ENCODE measurements around the gene KLHL29.

The KLHL29 gene

DNA sequence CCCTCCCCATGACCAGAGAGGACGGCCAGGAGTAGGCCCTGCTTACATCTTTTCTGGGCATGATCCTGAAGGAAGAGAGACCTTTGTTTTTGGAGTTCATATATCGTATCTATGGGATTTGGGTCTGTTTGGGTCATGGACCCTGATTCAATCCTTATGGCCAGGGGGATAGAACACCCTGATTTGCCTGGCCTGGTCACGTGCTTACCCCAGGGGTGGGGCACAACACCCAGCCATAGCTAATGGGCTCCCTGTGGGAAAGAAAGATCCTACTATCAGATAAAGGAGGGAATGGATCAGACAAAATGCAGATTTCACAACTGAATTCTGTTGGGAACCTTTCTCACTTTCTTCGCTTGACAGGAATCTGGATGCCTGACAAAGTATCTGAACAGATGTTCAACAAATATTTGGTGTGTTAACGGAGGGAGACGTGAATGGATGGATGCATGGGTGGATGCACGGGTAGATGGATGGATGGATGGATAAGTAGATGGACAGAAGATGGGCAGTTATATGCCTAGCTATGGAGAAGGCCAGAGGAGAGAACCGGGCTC lies 155.9 kb downstream of the KLHL29 start:
- no peak for DNase-seq

DNA sequence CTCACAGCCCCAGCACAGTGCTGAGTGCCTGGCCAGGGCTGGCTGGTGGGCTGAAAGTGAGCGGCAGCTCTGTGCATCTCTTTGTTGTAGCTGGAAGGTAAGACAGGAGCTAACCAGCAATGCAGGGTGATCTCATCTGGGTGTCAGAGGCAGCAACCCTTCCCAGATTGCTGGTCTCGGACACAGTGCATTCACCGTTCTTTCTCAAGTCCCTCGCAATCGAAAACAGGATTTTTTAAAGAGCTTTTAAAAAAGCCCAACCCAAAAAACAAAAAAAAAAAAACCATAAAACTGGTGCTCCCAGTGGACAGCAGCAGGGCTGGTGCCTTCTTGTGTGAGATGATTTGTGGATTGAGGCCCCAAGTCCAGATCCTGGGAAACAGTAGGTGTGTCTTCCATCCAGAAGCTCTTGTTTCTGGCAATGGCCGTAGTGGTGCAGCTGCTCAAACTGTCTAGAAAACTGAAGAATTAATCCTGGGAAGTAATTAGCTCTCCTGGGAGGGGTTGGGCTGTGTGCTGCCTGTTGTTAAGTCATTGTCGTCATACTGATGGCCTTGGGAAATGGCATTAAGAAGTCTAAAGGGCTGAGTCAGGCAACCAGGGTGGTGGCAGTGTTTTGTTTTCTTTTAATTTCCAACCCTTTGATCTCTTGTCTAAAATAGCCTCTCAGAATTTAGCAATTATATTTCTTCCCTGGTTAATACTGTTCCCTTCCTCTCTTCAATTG lies 156.7 kb downstream of the KLHL29 start:
- peak; percentile 69 for DNase-seq

DNA sequence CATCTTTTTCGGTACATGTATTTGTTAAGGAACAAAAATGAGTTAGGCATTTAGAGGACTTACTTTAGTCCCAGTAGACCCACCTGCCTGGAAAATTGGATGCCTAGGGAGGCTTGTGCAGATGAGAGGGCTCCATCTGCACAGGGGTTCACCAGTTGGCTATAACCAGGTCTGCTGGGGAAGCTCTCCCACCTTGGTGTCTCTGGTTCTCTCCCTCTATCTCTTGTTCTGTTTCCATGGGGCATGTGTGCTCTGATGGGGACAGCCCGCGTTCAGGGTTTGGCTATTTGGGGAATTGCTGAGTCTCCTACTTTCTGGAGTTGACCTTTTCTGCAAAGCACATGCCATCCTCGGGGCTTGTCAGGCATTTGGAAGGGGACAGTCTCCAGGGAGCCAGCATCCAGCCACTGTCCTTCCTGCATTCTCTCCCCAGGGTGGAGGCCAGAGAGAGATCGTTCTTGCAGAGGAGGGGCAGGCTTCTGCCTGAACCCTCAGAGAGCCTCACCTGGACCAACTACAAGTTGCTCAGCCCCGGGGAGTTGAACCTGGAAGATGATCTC lies 157.3 kb downstream of the KLHL29 start:
- DNase-seq = no peak

DNA sequence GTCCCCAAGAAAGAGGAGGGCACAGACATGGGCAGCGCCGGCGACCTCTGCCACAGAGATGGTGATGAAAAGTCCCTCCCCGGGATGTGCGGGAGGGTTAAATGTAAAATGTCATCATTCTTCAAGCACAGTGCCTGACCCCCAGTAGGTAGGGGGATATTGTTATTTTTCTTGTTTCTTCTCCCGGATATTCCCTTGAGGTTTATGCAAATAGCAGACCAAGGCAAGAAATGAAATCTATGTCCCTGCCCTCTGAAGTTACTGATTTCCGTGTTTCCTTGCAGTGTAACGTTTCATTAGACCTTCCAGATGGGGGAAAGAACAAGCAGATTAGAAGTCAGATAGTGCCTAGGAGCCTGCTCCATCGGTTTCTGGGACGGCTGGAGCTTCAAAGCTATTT lies 158.3 kb downstream of the KLHL29 start:
- no peak for DNase-seq

DNA sequence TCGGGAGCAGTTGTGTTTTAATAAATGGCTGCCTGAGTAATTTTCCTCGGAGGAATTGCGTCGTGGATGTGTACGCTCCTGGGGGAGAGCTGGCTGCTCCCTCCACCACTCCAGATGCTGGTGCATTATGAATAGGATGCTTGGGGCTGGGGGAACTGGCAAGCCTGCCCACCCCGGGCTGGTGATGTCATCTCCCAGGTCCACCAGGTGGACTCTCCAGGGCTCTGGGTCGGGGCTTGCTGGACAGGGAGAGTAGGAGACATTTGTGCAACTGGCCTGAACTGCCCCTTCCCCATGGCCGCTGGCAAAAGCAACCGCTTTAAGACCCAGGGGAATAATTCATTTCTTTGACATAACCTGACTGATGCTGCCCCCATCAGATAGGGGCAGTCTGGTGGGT lies 158.7 kb downstream of the KLHL29 start:
- DNase-seq = no peak

DNA sequence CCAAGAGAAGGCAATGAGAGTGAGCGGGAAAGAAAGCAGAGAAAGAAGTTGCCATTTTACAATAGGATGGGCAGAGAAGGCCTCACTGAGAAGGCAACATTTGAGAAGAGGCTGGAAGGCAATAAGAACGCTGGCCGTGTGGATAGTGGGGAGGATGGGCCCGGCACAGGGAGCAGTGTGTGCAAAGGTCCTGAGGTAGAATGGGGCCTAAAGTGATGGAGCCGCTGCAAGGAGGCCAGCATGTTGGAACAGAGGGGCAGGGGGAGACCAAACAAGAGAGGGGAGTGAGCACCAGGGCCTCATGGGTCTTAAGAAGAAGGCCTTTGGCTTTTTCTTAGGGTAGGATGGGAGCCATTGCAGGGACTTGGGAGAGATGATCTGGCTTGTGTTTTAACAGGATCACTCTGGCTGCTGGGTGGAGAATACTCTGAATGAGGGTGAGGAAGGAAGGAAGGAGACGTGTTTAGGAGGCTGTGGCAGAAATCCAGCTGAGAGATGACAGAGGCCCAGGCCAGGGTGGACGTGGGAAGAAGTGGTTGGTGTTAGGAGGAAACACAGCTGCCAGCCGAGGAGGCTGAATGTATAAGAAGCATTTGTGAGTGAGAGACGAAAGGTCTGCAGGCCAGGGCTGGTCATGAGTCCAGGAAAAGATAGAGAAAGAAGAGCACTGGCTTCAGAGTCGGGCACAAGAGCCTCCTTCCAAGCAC lies 159.8 kb downstream of the KLHL29 start:
- no peak for DNase-seq

DNA sequence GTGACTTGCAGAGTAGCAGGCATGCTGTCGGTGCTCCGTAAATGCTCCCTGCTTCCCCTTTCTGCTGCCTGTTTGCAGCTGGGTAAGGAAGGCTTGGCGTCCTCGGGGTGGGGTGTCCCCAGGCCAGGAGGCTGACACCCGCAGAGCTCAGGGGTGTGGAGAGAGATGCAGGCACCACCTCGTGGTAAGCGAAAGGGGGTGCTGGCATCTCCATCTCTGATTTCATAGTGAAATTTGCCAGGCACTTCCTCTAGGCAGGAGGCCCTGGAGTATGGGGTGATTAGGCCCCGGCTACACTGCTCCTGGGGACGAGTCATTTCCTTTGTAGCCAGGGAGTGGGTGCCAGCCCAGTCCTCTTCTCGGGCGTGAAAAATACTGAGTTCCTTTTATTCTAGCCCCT lies 160.4 kb downstream of the KLHL29 start:
- peak; percentile 70 for DNase-seq

DNA sequence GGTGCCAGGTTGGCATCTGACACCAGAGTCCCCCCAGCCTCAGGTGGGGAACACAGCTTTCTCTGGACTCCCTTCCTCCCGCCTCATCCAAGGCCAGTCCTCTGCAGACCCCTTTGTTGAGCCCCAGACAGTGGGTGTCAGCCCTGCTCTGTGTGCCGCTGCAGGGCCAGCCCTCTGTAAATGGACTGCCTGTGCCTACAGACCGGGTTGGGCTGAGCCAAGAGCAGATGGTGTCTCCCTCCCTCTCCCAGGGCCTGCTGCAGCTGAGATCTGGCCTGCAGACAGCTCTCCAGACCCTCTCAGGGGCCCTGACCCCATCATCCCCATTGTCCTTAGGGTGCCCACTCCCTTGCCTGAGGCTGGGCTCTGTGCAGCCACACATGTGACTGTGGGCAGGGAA lies 160.8 kb downstream of the KLHL29 start:
- DNase-seq = no peak

DNA sequence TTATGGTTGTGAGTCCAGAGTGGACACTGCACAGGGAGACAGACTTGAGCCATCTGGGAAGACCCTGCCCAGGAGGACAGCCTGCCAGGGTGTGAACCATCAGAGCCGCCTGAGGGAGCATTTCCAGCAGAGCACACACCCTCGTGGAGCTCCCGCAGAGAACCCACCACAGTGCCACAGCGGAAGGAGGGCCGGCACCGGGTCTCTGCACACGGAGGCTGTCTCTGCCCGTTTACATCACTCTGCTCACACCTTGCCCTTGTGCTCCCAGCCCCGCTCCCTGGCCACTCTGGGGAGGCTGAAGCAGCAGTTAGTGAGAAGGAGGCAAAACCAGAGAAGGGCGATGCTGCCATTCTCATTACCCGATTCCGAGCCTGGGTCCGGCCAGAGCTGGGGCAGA lies 161.9 kb downstream of the KLHL29 start:
- DNase-seq = no peak

DNA sequence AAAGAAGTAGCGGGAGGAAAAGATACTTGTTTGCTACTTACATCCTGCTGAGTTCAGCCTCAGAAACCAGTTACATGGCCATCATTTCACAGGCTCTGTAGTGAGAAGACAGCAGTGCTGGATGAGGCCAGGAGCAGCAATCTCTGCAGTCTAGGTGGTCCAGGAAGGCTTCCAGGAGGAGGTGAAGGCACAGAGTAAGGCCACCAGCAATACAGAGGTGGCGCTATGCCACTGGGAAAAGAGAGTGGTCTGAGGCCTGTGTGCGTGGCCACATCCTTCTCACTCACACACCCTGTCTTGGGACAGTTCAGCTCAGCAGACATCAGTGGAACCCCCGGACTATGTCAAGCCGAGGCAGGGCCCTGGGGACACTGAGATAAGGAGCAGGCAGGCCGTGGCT lies 162.7 kb downstream of the KLHL29 start:
- DNase-seq = no peak

DNA sequence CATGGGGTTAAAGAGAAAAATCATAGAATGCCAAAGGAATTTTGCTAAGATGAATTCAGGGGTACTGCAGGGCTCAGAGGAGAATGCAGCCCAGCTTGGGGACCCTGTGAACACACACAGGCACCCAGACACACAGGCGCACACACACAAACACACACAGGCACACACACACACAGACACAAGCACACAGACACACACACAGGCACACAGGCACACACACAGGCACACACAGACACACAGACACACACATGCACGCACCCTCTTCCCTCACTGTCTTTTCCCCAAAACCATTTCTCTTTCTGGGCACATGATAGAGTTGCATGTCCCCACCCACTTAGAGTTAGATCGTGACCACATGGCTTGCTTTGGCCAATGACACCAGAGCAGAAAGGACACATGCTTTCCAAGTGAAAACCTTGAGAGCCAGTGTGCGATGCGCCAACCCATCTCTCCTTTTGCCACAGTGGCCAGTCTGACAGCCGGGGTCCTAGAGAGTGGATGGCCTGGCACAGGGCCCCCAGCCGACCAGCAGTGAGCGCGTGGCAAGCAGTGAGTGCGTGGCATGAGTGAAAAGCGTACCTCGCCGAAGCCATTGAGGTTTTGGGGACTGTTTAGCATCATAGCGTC lies 163.3 kb downstream of the KLHL29 start:
- DNase-seq = no peak

DNA sequence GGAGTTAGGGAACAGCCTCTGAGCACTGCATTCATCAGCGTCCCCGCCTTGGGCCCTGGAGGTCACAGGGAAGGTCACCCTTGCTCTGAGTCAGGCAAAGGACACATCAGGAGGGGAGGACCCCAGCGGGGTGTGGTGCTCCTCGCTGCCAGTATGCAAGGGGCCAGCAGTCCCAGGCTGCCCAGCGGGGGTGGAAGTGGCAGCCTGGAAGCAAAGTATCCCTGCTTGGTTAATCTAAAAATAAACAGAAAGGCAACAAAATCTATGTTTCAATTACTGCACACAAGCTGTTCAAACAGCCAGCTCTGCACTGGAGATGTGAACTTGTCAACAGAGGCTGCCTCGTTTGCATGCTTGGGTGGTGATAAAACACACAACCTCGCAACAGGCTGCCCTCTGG lies 164.1 kb downstream of the KLHL29 start:
- peak; percentile 94 for DNase-seq

DNA sequence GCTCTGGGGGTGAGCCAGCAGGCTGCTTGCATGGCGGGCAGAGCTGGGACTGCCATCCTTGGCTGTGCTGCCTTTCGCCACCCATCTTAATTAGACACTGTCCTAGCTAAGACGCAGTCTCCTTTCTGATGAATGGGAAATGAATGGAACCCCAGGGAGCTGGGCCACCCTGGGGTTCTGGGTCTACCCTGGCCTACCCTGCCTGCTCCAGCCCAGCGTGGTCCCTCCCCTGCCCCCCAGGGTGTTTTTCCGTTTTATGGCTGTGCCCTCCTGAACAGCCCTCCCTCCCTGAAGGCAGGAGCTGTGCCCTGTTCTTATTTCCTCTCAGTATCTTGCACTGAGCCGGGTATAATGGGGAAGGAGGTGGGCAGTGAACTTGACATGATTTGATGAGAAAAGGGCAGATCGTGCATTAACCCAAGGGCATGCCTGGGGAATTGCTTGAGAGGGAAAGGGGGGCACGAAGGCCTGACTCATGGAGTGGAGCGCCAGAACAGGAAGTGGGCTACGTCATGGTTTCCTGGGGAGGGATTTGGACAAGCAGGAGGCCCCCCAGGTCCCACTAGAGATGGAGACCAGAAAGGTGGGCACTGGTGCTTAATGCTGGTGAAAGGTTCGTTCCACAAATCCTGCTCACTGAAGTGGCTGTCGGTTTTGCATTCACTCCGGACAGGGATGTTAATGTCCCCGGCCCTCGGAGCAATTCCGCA lies 165.0 kb downstream of the KLHL29 start:
- peak; percentile 74 for DNase-seq

DNA sequence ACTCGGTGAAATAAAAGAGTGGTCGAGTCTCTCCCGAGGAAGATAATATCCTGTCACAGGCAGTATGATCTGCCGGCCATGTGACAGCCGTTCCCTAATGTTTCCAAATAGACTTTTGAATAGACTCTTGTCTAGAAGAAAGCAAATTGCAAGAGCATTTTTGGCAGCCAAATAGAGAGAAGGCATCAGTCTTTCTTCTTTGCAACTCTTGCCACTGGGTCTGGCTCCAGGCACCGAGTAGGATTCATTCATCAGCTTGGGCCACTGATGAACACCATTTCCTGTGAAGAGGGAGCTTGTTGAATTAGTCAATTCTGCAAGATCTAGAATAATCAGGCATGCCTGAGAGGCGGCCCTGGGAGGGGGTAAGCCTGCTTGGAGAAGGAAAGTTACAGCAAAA lies 165.6 kb downstream of the KLHL29 start:
- DNase-seq = no peak

DNA sequence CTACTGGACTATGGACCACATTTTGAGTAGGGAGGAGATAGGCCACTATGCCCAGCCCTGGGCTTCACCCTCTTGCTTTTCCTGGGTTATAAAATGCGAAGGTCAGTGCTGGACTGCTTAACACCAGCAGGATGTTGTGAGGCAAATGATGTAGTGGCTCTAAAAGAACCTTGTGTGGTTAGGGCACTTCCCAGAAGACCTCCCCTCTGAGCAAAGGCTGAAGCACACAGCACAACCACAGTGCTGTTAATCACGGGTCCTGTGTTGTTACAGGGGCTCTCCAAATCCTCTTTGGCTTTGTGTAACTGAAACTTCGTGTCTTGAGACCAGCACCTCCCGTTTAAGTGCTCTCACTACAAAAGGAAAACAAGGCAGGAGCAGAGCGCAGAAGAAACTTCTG lies 166.9 kb downstream of the KLHL29 start:
- DNase-seq = no peak

DNA sequence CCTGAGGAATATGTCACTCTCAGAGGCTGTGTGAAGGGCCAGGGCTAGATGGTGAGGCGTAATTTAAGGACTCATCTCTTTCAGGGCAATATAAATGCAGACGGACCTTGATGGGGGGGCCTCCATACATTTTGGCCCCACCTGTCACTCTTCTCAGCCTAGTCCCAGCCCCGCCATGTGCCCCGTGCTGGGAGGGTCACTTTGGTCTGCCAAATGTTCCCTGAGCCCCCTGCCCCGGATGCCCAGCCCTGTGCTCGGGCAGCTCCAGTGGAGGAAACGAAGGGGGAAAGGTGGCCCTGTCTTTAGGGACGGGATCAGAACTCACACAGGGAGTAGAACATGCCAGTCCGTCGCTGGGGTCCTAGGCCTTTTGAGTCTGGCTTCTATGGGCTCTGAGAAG lies 168.6 kb downstream of the KLHL29 start:
- no peak for DNase-seq

DNA sequence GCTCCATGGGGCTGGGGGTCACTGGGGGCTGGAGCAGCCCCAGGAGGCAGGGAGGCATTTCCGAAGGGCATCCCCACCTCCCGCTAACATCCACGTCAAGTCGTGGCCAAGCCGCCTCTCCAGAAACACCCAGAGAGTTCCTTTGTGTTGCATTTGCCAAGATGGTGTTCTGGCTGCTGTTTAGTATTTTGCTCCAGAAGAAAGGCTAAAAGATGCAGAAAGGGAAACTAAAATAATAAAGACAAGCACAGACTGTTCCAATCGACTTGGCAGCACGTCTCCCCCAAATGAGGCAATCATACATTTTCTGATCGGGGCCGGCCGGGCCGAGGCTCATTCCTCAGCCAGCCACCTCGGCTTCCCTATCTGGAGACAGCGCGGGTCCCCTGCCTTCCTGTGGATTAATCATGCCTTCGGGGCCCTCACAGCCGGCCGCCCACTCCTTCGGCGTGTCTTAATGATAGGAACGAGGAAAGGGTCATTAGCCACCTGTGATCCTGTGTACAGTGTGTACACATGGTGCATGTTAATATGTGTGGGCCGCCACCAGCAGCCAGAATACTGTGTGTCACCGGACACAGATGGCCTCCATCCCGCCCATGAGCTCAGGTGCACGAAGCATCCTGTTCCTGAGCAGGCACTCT lies 169.2 kb downstream of the KLHL29 start:
- no peak for DNase-seq

DNA sequence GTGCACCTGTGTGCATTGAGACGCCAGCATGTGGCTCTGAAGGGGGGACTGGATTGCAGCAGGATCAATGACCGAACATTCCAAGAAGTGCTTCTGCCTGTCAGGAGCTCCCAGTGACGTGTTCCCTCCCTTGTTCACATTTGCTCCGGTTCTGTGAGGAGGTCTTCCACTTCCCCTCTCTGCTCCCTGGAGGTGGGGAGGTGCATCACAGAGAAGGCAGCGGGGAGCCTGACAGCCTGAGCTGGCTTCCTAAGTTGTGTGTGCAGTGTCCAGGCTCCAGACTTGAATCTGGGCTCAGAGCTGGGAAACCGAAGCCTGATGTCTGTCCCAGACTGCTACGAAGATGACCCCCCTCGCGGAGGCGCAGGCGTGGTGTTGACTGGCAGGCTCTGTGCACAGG lies 171.0 kb downstream of the KLHL29 start:
- DNase-seq = no peak

DNA sequence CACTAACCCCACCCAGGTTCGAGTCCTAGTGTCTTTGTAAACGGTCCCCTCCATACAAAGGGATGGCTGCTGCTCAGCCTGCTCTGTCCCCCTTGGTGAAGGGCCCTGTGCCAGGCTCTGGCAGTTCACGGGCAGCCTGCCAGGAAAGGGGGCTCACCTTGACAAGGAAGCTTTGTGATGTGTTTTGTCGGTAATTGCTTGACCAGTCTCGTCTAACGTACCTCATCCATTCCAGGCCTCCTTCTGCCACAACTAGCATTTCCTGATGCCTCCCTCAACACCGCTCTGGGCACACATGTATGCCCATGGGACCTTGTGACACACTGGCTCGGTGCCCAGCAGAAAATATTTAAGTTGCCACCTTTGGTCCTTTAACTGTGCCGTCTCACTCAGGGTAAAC lies 171.9 kb downstream of the KLHL29 start:
- DNase-seq = peak; percentile 94

DNA sequence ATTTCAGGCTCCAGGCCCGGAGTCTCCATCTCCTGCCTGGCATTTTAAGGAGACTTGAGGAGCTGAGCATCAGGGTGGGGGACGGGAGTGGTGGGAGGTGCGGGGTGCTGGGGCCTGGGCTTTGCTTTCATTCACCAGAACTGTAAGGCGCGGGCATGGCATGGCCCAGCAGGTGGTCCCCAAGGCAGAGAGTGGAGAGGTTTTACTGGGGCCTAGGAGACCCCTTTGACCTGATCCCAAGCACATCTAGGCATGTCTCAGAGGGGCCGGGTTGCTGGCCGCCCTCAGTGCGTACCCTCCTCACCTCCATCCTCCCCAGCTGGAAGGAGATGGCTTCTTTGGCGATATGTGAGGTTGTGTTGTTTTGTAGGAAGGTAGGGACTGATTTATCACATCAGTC lies 172.5 kb downstream of the KLHL29 start:
- no peak for DNase-seq

DNA sequence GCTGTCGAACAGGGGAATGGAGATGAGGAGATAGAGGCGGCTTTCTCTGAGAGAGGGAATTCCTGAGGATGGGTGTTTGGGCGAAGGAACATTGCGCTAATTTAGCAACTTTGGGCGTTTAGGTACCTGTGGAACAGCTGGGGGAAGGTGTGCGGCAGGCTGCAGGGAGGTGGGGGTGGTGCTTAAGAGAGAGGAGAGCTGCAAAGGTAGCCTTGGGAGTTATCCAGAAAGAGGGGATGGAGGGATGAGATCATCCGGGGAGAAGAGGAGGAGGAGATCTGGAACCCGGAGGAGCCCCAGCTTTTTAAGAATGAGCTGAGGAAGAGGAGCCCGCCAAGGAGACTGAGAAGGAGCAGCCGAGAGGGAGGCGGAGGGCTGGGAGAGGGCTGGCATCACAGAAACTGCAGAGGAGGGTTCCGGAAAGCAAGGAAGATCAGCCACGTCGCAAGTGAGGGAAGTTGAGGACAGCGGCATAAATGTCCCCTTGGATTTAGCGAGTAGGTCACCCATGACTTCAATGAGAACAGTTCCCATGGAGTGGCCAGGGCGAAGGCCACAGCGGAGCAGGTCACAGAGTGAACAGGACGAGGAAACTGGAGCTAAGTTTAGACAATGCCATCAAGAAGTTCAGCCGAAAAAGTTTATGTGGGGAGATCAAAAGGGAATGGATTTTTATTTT lies 174.7 kb downstream of the KLHL29 start:
- no peak for DNase-seq

DNA sequence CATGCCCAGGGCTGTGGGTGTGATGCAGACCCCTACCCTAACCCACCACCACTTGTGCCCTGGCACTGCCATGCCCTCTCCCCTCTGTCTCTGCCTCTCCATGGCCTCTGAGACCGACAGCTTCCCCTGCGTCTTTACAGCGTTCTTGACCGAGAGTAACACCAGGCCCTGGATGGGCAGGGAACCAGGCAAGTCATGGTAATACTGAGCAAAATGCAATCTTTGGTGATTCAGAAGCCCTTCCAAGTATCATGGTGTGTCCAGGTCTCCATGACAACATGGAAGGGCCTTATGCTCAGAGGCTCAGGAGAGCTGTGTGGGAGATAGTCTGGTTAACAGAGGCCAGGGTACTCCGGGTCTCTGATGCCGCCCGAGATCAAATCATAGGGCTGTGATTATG lies 176.1 kb downstream of the KLHL29 start:
- DNase-seq = no peak

All from NCI-H2081 treated with DMSO at 0.1 percent for 48 hours (cell line).